ENCODE results near the gene ZRANB1.
A peak's percentile ranks its signal among the peaks of the same experiment; 100 is the strongest.

The ZRANB1 gene

DNA sequence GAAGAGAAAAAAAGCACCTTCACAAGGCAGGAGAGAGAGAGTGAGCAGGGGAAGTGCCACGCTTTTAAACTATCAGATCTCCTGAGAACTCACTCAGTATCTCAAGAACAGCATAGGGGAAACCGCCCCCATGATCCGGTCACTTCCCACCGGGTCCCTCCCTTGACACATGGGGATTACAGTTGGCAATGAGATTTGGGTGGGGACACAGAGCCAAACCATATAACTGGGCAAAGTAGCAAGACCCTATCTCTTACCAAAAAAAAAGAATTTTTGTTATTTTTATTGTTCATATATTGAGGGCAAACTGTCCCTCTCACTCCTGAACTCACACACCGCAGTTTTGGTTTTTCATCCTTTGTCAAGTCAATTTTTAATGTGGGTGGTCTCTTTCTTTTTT is 18.2 kb upstream of the ZRANB1 start:
- DNase-seq, result no peak

GRCh38 chr10:124926548-124926947 is 15.4 kb upstream of the ZRANB1 start:
- DNase-seq, result no peak

- DNase-seq, result no peak
Measured at GRCh38 chr10:124928087-124928486, 13.8 kb upstream of the ZRANB1 start.

DNA sequence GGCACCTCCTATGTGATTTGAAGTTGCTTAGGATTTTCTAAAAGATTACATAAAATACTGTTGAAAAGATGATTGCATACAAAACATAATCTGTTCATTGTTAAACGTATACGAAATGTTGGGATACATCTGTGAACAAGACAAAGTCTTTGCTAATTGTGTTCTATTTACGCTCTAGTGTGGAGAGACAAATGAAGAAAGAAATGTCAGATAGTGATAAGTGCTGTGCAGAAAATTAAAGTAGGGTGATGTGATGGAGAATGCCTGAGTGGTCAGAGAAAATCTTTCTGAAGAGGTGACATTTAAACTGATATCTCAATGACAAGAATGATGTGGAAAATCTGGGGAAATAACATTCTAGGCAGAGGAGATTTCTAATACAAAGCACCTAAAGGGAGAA is 13.4 kb upstream of the ZRANB1 start:
- DNase-seq, result no peak

DNA sequence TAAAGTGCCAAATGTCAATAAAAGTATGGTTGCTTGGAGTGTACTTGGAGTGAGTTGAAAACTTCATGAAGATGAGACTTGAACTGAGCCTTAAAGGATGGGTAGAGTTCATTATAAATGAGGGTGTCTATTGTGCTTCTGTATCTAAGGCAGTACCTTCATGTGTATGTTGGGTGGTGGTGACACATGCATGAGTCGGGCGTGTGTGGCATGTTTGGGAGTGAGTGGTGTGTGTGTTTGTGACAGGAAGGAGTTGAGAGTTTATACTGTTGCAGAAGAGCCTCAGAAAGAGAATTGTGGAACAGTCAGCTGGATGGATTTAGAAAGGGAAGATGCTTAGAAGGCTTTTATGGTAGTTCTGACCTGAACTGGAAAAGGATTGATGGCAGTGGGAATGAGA is 6.0 kb upstream of the ZRANB1 start:
- no peak for DNase-seq

- no peak for DNase-seq
Measured at GRCh38 chr10:124936813-124937212, 5.1 kb upstream of the ZRANB1 start.

GRCh38 chr10:124939290-124939689 is 2.6 kb upstream of the ZRANB1 start:
- no peak for DNase-seq

- no peak for DNase-seq
Measured at GRCh38 chr10:124942317-124943169, 620 bp downstream of the ZRANB1 start.

DNA sequence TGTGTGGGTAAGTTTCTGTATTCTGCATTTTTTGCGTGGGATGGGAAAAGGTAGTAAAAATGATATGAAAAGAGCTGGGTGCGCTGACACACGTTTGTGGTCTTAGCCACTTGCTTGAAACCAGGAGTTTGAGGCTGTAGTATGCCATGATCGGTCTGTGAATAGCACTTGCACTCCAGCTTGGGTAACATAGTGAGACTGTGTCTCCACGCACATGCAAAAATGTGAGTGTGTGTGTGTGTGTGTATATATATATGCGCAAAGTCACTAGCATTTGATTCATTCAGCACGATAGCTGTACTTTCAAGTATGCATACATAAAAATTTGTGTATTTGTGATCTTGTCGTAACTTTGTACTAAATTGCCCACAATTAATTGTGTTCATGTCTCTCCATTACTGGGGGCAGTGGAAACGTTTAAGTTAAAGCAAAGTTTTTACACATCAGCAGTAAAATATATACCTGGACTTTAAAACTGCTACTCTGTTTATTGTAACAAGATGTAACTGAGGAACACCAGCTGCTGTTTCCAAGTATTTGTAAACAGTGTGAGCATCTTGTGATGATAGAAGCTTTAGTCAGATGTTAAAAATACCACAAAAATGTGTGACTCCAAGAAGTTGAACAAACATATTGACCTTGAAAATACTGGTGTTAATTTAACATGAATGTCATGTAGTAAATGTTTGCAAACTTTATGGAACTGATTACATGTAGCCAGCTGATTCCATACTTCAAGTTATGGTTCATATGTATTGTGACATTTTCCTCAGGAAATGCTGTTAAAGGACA is 1.6 kb downstream of the ZRANB1 start:
- DNase-seq, result no peak

GRCh38 chr10:124944982-124945381 is 3.1 kb downstream of the ZRANB1 start:
- DNase-seq, result no peak

DNA sequence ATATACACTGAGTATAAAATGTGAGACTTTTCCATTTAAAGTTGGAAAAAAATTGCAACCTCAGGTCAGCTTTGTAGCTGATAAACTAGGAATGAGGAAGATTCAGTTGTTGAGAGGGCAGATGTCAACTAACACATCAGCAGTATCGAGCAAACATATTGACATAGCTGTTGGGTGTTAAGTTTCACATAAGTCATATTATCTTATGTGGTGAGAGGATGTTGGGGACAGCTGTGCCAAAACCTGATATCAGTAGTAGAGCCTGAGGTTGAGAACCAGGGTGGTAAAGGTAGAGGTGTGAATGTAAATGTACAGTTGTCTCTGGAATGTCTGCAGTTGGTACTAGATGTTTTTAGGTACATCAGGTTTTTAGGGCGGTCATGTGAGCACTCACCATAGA is 5.0 kb downstream of the ZRANB1 start:
- peak; percentile 3 for DNase-seq

- DNase-seq, result no peak
Measured at GRCh38 chr10:124949543-124949942, 7.6 kb downstream of the ZRANB1 start.

GRCh38 chr10:124952123-124952522 is 10.2 kb downstream of the ZRANB1 start:
- no peak for DNase-seq

GRCh38 chr10:124953421-124953820 is 11.5 kb downstream of the ZRANB1 start:
- DNase-seq, result no peak

DNA sequence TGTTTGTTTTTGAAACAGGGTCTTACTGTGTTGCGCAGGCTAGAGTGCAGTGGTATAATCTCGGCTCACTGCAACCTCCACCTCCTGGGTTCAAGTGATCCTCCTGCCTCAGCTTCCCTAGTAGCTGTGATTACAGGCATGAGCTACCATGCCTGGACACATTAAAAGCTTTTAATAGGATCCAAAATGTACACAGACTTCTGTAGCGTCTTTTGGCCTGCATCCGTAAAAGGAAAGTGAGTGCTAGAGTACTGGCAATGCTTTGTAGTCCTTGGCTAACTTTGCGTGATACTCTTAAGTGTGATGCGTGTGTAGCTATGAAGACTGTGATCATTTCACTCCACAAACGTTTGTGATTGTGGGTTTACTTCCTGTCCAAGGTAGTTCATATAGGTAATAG is 13.3 kb downstream of the ZRANB1 start:
- DNase-seq, result no peak

DNA sequence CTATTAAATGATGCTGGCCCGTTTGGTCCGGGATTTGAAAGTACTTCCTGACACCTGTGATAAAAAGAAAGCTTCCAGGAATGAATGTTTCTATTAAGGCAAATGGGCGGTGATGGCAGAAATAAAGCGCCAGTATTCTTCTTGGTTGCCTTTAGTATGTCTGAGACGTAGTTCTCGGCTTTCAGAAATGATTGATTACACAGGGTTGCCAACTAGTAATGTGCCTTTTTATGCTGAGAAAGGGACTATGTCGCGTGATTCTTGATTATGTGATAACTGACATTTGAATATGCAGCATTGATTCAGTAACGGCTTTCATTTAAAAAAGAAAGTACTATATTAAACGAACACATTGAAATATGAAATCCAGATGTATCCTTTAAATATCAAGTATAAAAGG is 13.9 kb downstream of the ZRANB1 start:
- DNase-seq, result no peak

- no peak for DNase-seq
Measured at GRCh38 chr10:124956764-124957163, 14.8 kb downstream of the ZRANB1 start.

GRCh38 chr10:124957404-124957947 is 15.6 kb downstream of the ZRANB1 start:
- no peak for DNase-seq

- no peak for DNase-seq
Measured at GRCh38 chr10:124959564-124959963, 17.6 kb downstream of the ZRANB1 start.

GRCh38 chr10:124961248-124961570 is 19.3 kb downstream of the ZRANB1 start:
- no peak for DNase-seq

- DNase-seq, result no peak
Measured at GRCh38 chr10:124962421-124962820, 20.5 kb downstream of the ZRANB1 start.

- no peak for DNase-seq
Measured at GRCh38 chr10:124963866-124964720, 22.2 kb downstream of the ZRANB1 start.

- no peak for DNase-seq
Measured at GRCh38 chr10:124966008-124966407, 24.1 kb downstream of the ZRANB1 start.

All from NCI-H1436 (cell line).